C4-2B (cell line): ENCODE data around the gene FZD2.

ENCODE experiments used
- ZFX ChIP-seq: fragments of 450-650 bp; IDR thresholded peaks from 2 replicates; pipeline ENCODE4 v1.6.1; 2017
- TF ChIP-seq, protein P1 (sequence below): fragments of 450-650 bp; conservative IDR thresholded peaks from 2 replicates; pipeline ENCODE4 v1.5.1; 2017; ENCODE audit warnings: mild to moderate bottlenecking

DNA sequence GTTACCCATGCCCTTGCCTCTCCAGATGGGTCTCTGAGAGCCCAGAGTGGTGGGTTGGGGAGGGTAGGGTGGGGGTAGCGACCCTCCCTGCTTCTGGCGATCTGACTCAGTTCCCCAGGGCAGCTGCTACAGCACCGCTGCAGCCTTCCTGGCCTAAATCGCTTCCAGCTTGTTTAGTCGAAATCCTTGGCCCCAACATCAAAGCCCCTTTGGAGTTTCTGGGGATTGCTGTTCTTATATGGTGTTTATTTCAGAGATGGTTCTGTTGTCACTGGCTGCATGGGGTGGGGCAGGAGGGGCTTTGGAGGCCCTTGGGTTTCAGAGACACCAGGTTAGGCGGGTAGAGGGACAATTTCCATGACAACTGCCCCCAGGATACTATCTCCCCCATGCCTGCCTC lies 35.9 kb downstream of the FZD2 start:
- TF ChIP-seq, protein P1, sequence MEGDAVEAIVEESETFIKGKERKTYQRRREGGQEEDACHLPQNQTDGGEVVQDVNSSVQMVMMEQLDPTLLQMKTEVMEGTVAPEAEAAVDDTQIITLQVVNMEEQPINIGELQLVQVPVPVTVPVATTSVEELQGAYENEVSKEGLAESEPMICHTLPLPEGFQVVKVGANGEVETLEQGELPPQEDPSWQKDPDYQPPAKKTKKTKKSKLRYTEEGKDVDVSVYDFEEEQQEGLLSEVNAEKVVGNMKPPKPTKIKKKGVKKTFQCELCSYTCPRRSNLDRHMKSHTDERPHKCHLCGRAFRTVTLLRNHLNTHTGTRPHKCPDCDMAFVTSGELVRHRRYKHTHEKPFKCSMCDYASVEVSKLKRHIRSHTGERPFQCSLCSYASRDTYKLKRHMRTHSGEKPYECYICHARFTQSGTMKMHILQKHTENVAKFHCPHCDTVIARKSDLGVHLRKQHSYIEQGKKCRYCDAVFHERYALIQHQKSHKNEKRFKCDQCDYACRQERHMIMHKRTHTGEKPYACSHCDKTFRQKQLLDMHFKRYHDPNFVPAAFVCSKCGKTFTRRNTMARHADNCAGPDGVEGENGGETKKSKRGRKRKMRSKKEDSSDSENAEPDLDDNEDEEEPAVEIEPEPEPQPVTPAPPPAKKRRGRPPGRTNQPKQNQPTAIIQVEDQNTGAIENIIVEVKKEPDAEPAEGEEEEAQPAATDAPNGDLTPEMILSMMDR: no peak
- TF ChIP-seq ZFX: no peak
